Gastrocnemius medialis (tissue), 4 donors: ENCODE results near the gene OR5AS1.

Experiments
- POLR2A ChIP-seq, 2 donors: fragments of 450-650 bp; IDR thresholded peaks; one replicate each; pipeline ENCODE4 v1.6.1; 2017; ENCODE audit warnings: antibody characterized with exemption in 2 of 2, mild to moderate bottlenecking in 2 of 2, moderate library complexity in 2 of 2
- TF ChIP-seq, protein P1 (sequence below), 5 experiments: fragments of 450-650 bp in 3 of 5; fragments of 200-600 bp in 2 of 5; sonication (generic) in 2 of 5; IDR thresholded peaks in 4 of 5; conservative IDR thresholded peaks in 1 of 5; 1 replicate in 4 of 5; 2 replicates in 1 of 5; pipeline ENCODE4 v1.5.1; 2016 to 2019; ENCODE audit warnings: antibody characterized with exemption in 5 of 5, mild to moderate bottlenecking in 3 of 5, moderate library complexity in 3 of 5

- TF ChIP-seq, protein P1, sequence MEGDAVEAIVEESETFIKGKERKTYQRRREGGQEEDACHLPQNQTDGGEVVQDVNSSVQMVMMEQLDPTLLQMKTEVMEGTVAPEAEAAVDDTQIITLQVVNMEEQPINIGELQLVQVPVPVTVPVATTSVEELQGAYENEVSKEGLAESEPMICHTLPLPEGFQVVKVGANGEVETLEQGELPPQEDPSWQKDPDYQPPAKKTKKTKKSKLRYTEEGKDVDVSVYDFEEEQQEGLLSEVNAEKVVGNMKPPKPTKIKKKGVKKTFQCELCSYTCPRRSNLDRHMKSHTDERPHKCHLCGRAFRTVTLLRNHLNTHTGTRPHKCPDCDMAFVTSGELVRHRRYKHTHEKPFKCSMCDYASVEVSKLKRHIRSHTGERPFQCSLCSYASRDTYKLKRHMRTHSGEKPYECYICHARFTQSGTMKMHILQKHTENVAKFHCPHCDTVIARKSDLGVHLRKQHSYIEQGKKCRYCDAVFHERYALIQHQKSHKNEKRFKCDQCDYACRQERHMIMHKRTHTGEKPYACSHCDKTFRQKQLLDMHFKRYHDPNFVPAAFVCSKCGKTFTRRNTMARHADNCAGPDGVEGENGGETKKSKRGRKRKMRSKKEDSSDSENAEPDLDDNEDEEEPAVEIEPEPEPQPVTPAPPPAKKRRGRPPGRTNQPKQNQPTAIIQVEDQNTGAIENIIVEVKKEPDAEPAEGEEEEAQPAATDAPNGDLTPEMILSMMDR (IDR thresholded peaks at IDR 0.05 in 4 of 5, conservative IDR thresholded peaks at IDR 0.05 in 1 of 5): no peak
- TF ChIP-seq POLR2A (IDR thresholded peaks at IDR 0.05): no peak
Observed at GRCh38 chr11:56045538-56045937, 18.1 kb downstream of the OR5AS1 start.
